GM12878 (cell line): ENCODE measurements around the gene CDK17. TPM values are rescaled to one million over a fixed set of nuclear protein-coding genes. Genes with fewer than 3 reads are reported as not detected.

ENCODE experiments used
- ATAC-seq: fragments of 200-7000 bp; cut with Tn5 transposase; 3 replicates; pipeline ENCODE4 v1.9.1; 2020; ENCODE audit warnings: mild to moderate bottlenecking, moderate library complexity
- BruUV-seq: library from RNA; stranded (reverse); fragments of 400-500 nt; replicated peaks from 2 replicates; lab custom pipeline; 2021; lab: Mats Ljungman, UMichigan
- CTCF ChIA-PET: fragments of 300-600 bp; sonication (Branson Sonifier 250); formaldehyde crosslinking; extraction: SDS; loops from one replicate; lab custom pipeline; 2021; ENCODE audit warnings: inconsistent platforms; lab: Yijun Ruan, JAX
- POLR2A ChIA-PET: fragments of 350-600 bp; formaldehyde crosslinking; extraction: SDS; loops from one replicate; lab custom pipeline; 2021; ENCODE audit warnings: inconsistent platforms; lab: Charles Lee
- RAD21 ChIA-PET: fragments of 300-600 bp; sonication (Branson Sonifier 250); formaldehyde crosslinking; loops from one replicate; lab custom pipeline; 2023; ENCODE audit warnings: antibody characterized with exemption; ENCODE audit not compliant: unreplicated experiment; lab: Charles Lee
- SMC1A ChIA-PET: fragments of 300-600 bp; sonication (Branson Sonifier 250); formaldehyde crosslinking; loops from one replicate; lab custom pipeline; 2023; ENCODE audit not compliant: unreplicated experiment, uncharacterized antibody; lab: Charles Lee
- DNase-seq: peaks from one replicate; pipeline ENCODE4 v3.0.0-alpha.2; 2011; ENCODE audit warnings: low read depth, low spot score
- FAIRE-seq: peaks from 3 replicates; lab custom pipeline; 2011; peaks lifted over from hg19 to GRCh38; lab: Jason Lieb, UNC
- H2AFZ ChIP-seq: 2 replicates; pipeline ENCODE4 v1.6.0; 2011; ENCODE audit warnings: low read depth, low read length, control low read depth; ENCODE audit not compliant: control insufficient read depth
- H3K27ac ChIP-seq: 2 replicates; pipeline ENCODE4 v1.5.1; 2011; ENCODE audit warnings: control low read depth; ENCODE audit not compliant: control insufficient read depth, insufficient read depth
- H3K27me3 ChIP-seq, 2 experiments: replicated peaks in 1 of 2; 2 replicates each; pipeline versions ENCODE4 v1.6.0 to v1.6.1; 2011; ENCODE audit warnings: low read length in 1 of 2; ENCODE audit not compliant: control insufficient read depth in 2 of 2, insufficient read depth in 2 of 2
- H3K36me3 ChIP-seq, 2 experiments: 2 replicates each; pipeline ENCODE4 v1.5.1; 2011; ENCODE audit warnings: low read length in 1 of 2; ENCODE audit not compliant: control insufficient read depth in 2 of 2, insufficient read depth in 2 of 2
- H3K4me1 ChIP-seq: 2 replicates; pipeline ENCODE4 v1.6.1; 2011; ENCODE audit warnings: mild to moderate bottlenecking, low read length, moderate library complexity, mixed read lengths; ENCODE audit not compliant: control insufficient read depth, insufficient read depth
- H3K4me2 ChIP-seq: 2 replicates; pipeline ENCODE4 v1.6.0; 2011; ENCODE audit warnings: control low read depth; ENCODE audit not compliant: control insufficient read depth, insufficient read depth
- H3K4me3 ChIP-seq: fragments of 200-600 bp; sonication (generic); 2 replicates; pipeline ENCODE4 v1.5.1; 2016
- H3K79me2 ChIP-seq: 2 replicates; pipeline ENCODE4 v1.6.0; 2011; ENCODE audit warnings: low read length; ENCODE audit not compliant: control insufficient read depth, insufficient read depth
- H3K9ac ChIP-seq: 2 replicates; pipeline ENCODE4 v1.8.0; 2011; ENCODE audit warnings: low read length, control low read depth, mixed read lengths; ENCODE audit not compliant: control insufficient read depth, insufficient read depth
- H3K9me3 ChIP-seq: replicated peaks from 3 replicates; pipeline ENCODE4 v1.5.1; 2011; ENCODE audit warnings: mild to moderate bottlenecking, low read length; ENCODE audit not compliant: control insufficient read depth, insufficient read depth
- H4K20me1 ChIP-seq: 2 replicates; pipeline ENCODE4 v1.6.0; 2011; ENCODE audit not compliant: control insufficient read depth, insufficient read depth
- IRF5 ChIP-seq: fragments of 450-650 bp; IDR thresholded peaks from 2 replicates; pipeline ENCODE4 v1.6.1; 2017; ENCODE audit warnings: borderline replicate concordance
- MXI1 ChIP-seq: fragments of 150-350 bp; IDR thresholded peaks from 2 replicates; pipeline ENCODE4 v1.6.1; 2011; ENCODE audit warnings: low read depth, mild to moderate bottlenecking, inconsistent platforms, low read length, improper control_type of control experiment
- MYC ChIP-seq: IDR thresholded peaks from 2 replicates; pipeline ENCODE4 v1.6.1; 2011; ENCODE audit warnings: mild to moderate bottlenecking, low read length, moderate library complexity, inconsistent platforms; ENCODE audit not compliant: insufficient read depth, insufficient replicate concordance, insufficient read length, severe bottlenecking
- ZBTB11 ChIP-seq: fragments of 450-650 bp; formaldehyde crosslinking; IDR thresholded peaks from 2 replicates; pipeline ENCODE4 v1.5.0; 2022; ENCODE audit warnings: mild to moderate bottlenecking, missing genetic modification characterization
- WGBS: methylation state at CpG from one replicate; pipeline ENCODE4 v1.1.6; 2016; ENCODE audit warnings: low lambda C conversion rate; ENCODE audit not compliant: insufficient replicate concordance, insufficient coverage; ENCODE audit errors: missing lambda C conversion rate; 5-methylcytosine and 5-hydroxymethylcytosine counted together
- in situ Hi-C: fragments of 300-500 bp; cut with MboI; formaldehyde crosslinking; loops from 9 replicates; pipeline ENCODE4 v1.14.3; 2018; ENCODE audit warnings: mixed read lengths
- intact Hi-C: fragments of 100-400 bp; cut with micrococcal nuclease; formaldehyde crosslinking; loops from one replicate; pipeline ENCODE4 v1.14.2; 2022; ENCODE audit not compliant: unreplicated experiment
- polyA plus RNA-seq, 11 experiments: library from polyadenylated mRNA; depleted of rRNA in 4 of 11; unstranded in 6 of 11; stranded (reverse) in 5 of 11; fragments of >200 nt; fragmentation: Nextera tagmentation in 4 of 11; fragmentation: Illumina TruSeq in 1 of 11; extraction: Ambion mirVana in 4 of 11; extraction: Trizol in 1 of 11; gene quantifications; 1 replicate in 1 of 11; 2 replicates in 10 of 11; pipeline versions ENCODE4 v1.2.1 to v1.2.3, GENCODE V29; 2011 to 2016; ENCODE audit warnings: inconsistent platforms in 2 of 11, missing spikeins in 2 of 11, low read depth in 1 of 11
- total RNA-seq, 4 experiments: library from RNA; depleted of rRNA in 3 of 4; stranded (reverse); fragments of >200 nt in 3 of 4; fragmentation: Illumina TruSeq in 1 of 4; extraction: Trizol in 1 of 4; gene quantifications; 2 replicates each; pipeline versions ENCODE4 v1.2.1 to v1.2.3, GENCODE V29; 2013 to 2021
- TF ChIP-seq, protein P1 (sequence below): IDR thresholded peaks from 2 replicates; pipeline ENCODE4 v1.6.1; 2011; ENCODE audit warnings: borderline replicate concordance, low read depth, mild to moderate bottlenecking, moderate library complexity, low read length; ENCODE audit not compliant: insufficient read depth, poor library complexity, severe bottlenecking

The CDK17 gene
- total and polyA plus RNA-seq, 10 of the 15 experiments (the other 5 are each of a cell fraction or from before 2014, with no cell fraction given), result 5.6 to 45.6 (median 18.3) TPM

DNA sequence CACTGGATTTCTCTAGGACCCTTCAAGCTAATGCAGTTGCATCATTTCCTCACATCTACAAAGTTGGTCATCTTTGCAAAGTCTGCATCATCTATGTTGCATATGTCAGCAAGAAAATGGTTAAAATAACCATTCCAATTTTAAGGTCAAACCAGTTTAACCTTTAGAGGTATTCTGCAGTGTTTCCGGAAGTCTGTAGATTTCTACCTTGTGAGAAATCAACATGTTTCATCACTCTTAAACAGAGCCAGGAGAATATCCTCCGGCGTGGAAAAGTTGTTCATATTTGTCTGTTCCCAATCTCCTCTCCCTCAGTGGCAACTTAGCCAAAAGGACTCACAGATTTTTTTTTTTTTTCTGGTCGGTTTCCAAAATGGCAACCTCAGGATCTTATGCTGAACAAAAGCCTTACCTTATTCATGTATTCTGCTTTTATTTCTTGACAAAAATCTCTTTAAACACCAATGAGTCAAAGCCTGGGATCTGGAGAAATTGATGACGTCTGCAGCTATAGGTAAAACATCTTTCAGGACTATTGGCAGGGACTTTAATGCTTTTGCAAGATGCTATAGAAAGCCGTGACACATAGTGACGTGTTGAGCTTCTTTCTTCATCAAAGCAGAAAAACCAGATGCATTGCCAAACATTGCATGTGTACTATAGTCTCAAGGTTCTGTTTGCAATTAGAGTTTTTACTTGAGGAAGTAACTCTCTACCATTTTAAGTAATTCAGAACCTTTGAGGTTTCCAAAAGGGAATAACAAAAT lies 16.0 kb upstream of the CDK17 start:
- no peak for ATAC-seq
- Histone ChIP-seq H3K27ac (no peak overlapping the region), H3K9me3 (no peaks in the 10 kb centered on the region), H2AFZ (no peak overlapping the region), H3K27me3 (no peaks in the 10 kb centered on the region), H3K79me2 (no peaks in the 10 kb centered on the region), H3K4me3 (no peak overlapping the region), H4K20me1 (no peaks in the 10 kb centered on the region), H3K4me2 (no peak overlapping the region), H3K4me1 (peaks cover 22% of the 10 kb centered on the region), H3K36me3 (no peaks in the 10 kb centered on the region), H3K9ac (no peak overlapping the region)
- WGBS, result 80% methylated on average over 7 of the region's 7 CpGs
- intact Hi-C loops, result loop anchor here (5.0 kb wide), 1 partner anchor 41 kb away; no protein-coding TSS in a partner anchor
- ChIA-PET RAD21 (interaction anchor here (1.8 kb wide), 1 partner anchor 9 kb away, joined by 7 read pairs; no protein-coding TSS in a partner anchor), POLR2A (no interaction called here), CTCF (interaction anchor here (1.6 kb wide), 1 partner anchor 201 kb away, joined by 3 read pairs; no protein-coding TSS in a partner anchor), SMC1A (interaction anchor here (0.6 to 2.3 kb wide), 3 partner anchors 8 to 73 kb away, joined by 3 to 11 read pairs (median 6); partner anchors contain the start of gene CFAP54)
- in situ Hi-C loops, result no loop called here
- no peak for DNase-seq
- no peak for TF ChIP-seq MXI1
- no TSS peak for BruUV-seq
- FAIRE-seq, result no peak

GRCh38 chr12:96414637-96415036 lies 14.4 kb upstream of the CDK17 start:
- ChIA-PET POLR2A (interaction anchor here (0.7 kb wide), 1 partner anchor 52 kb away, joined by 3 read pairs; no protein-coding TSS in a partner anchor), CTCF (interaction anchor here (0.7 to 1.2 kb wide), 2 partner anchors 10 to 199 kb away, joined by 3 read pairs; no protein-coding TSS in a partner anchor), SMC1A (no interaction called here), RAD21 (no interaction called here)
- Histone ChIP-seq H3K4me3 (no peak overlapping the region), H2AFZ (no peak overlapping the region), H3K4me1 (peaks cover 13% of the 10 kb centered on the region; the same call in 1 of the 2 replicates), H3K9ac (no peak overlapping the region), H4K20me1 (no peaks in the 10 kb centered on the region), H3K9me3 (no peaks in the 10 kb centered on the region), H3K27ac (no peak overlapping the region), H3K36me3 (no peaks in the 10 kb centered on the region), H3K79me2 (no peaks in the 10 kb centered on the region), H3K27me3 (no peaks in the 10 kb centered on the region), H3K4me2 (no peak overlapping the region)
- FAIRE-seq, result no peak
- no TSS peak for BruUV-seq
- ATAC-seq, result no peak
- WGBS, result 91% methylated on average over 1 of the region's 1 CpG
- in situ Hi-C loops, result no loop called here
- DNase-seq, result no peak
- intact Hi-C loops, result loop anchor here (5.0 kb wide), 1 partner anchor 43 kb away; no protein-coding TSS in a partner anchor
- TF ChIP-seq, protein P1, sequence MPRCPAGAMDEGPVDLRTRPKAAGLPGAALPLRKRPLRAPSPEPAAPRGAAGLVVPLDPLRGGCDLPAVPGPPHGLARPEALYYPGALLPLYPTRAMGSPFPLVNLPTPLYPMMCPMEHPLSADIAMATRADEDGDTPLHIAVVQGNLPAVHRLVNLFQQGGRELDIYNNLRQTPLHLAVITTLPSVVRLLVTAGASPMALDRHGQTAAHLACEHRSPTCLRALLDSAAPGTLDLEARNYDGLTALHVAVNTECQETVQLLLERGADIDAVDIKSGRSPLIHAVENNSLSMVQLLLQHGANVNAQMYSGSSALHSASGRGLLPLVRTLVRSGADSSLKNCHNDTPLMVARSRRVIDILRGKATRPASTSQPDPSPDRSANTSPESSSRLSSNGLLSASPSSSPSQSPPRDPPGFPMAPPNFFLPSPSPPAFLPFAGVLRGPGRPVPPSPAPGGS, result no peak
- TF ChIP-seq IRF5 (no peak), ZBTB11 (CRISPR knock-in tag) (no peak), MYC (no peak)
